T-helper 2 cell treated with Interferon-gamma antibody and Interleukin-4, amounts not matched to agents 5 μg/mL and 100 μg/mL, for 36 hours (primary cell): ENCODE results near the gene MID1.
"Not testable (repeated sequence)": the region's sequence is repeated elsewhere in the genome, so short reads cannot be mapped to it uniquely, and the experiment has no call there.

Experiments used
- DNase-seq: peaks from one replicate; pipeline ENCODE4 v3.0.0; 2021; ENCODE audit warnings: low spot score
- H3K27ac Mint-ChIP-seq: one replicate; pipeline ENCODE4 v1.8.0; 2021; ENCODE audit warnings: mild to moderate bottlenecking, mixed read lengths
- H3K27me3 Mint-ChIP-seq: one replicate; pipeline ENCODE4 v1.8.0; 2021; ENCODE audit warnings: low read depth, mixed read lengths
- H3K36me3 Mint-ChIP-seq: one replicate; pipeline ENCODE4 v1.8.0; 2021; ENCODE audit warnings: low read depth, mixed read lengths
- H3K4me1 Mint-ChIP-seq: one replicate; pipeline ENCODE4 v1.8.0; 2021; ENCODE audit warnings: low read depth, mixed read lengths
- H3K4me3 Mint-ChIP-seq: one replicate; pipeline ENCODE4 v1.8.0; 2022; ENCODE audit warnings: mild to moderate bottlenecking, moderate library complexity, mixed read lengths
- H3K9me3 Mint-ChIP-seq: one replicate; pipeline ENCODE4 v1.8.0; 2021; ENCODE audit warnings: mixed read lengths

Gene MID1

DNA sequence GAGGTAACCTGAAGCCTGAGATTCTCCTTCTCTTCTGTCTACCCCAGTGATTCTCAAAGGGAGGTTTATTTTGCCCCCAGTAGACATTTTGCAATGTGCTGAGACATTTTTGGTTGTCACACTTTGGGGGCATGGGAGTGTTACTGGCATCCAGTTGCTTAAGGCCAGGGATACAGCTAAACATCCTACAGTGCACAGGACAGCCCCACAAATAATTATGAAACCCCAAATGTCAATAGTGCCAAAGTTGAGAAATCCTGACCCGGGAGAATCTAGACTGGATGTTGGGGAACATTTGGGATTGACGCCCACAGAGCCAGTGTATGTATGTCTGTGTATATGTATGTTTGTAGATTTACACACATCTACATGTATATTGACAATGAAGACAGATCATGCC is 13.2 kb downstream of the MID1 start:
- Mint-ChIP-seq H3K36me3 (no peaks in the 10 kb centered on the region), H3K4me3 (no peak overlapping the region), H3K27me3 (no peaks in the 10 kb centered on the region), H3K27ac (no peak overlapping the region), H3K9me3 (no peaks in the 10 kb centered on the region), H3K4me1 (no peaks in the 10 kb centered on the region)
- DNase-seq = no peak

DNA sequence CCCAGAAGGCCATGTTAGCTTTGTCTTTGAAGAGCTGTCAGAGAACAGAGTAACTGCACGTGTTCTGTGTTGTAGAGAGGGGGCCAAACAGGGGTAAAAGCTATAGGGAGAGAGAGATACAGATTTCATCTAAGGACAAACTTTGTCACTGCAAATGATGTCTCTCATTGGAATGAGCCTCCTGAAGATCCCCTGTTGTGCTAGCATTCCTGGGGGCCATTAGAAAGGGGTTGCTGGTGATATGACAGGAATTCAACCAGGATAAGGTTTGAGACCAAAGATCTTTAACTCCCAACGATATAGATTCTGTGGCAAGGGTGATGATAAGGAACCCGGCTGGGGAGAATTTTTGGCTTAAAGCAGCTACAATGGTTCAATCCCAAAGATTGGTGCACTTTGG is 16.8 kb downstream of the MID1 start:
- no peaks in the 10 kb centered on the region for H3K27me3 Mint-ChIP-seq
- H3K36me3 Mint-ChIP-seq = no peaks in the 10 kb centered on the region
- DNase-seq = no peak
- no peaks in the 10 kb centered on the region for H3K9me3 Mint-ChIP-seq
- H3K27ac Mint-ChIP-seq = no peak overlapping the region
- no peaks in the 10 kb centered on the region for H3K4me1 Mint-ChIP-seq
- H3K4me3 Mint-ChIP-seq = no peak overlapping the region

DNA sequence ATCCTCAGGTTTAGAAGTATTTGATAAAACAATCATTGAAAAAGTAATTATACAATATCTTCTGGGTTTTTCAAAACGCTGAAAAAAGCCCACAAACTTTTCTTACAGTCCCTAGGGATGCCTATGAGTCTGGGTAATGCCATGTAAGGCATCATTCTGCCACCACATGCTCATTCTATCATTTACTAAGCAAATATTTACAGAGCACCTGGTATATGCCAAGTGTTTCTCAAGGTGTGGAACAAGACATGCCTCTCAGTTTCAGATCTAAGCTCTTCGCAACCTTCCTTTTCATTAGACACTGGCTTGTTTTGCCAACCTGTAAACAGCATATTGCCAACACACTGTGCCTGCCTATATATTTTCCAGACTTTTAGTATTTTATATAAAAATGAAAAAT is 17.7 kb downstream of the MID1 start:
- Mint-ChIP-seq H3K9me3 (no peaks in the 10 kb centered on the region), H3K4me1 (no peaks in the 10 kb centered on the region), H3K27me3 (no peaks in the 10 kb centered on the region), H3K36me3 (no peaks in the 10 kb centered on the region), H3K27ac (no peak overlapping the region), H3K4me3 (no peak overlapping the region)
- DNase-seq = no peak

DNA sequence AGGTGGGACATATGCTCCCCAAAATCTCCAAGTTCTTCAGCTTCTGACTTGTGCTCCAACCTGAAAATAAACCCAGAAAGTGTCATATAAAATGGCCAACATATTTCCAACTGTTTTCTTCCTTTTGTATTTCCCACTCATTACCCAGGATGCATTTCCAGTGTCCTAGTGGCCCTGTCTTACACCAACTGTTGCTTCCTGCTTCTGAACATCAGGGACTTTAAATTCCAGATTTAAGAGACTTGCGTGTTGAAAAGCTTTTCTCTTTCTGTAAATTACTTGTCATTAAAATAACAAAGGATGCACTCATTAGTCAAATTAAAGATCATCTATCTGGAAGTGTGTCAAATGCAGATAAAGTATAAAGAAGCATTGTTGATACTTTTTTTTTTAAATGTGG is 19.9 kb downstream of the MID1 start:
- no peaks in the 10 kb centered on the region for H3K36me3 Mint-ChIP-seq

DNA sequence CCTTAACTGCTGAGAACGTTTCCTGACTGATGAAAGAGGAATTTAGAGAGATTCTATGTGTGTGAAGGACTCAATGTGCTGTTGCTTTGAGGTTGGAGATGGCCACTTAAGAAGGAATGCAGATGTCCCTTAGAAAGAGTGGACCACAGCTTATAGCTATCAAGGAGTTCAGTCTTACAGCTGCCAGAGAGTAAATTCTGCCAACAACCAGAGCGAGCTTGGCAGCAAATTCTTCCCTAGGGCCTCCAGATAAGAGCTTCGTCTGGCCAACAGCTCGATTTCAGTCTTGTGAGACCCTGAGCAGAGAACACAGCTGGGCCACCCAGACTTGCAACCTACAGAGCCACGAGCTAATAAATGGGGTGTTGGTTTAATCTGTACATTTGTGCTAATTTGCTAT is 21.8 kb downstream of the MID1 start:
- no peaks in the 10 kb centered on the region for H3K9me3 Mint-ChIP-seq
- H3K4me1 Mint-ChIP-seq = no peaks in the 10 kb centered on the region
- H3K27ac Mint-ChIP-seq = no peak overlapping the region
- no peaks in the 10 kb centered on the region for H3K36me3 Mint-ChIP-seq
- DNase-seq = no peak
- no peak overlapping the region for H3K4me3 Mint-ChIP-seq
- no peaks in the 10 kb centered on the region for H3K27me3 Mint-ChIP-seq

More for the DNA sequence above, 19.9 kb downstream of the MID1 start:
- Mint-ChIP-seq H3K27me3 (no peaks in the 10 kb centered on the region), H3K27ac (no peak overlapping the region), H3K4me3 (no peak overlapping the region), H3K9me3 (no peaks in the 10 kb centered on the region), H3K4me1 (no peaks in the 10 kb centered on the region)
- no peak for DNase-seq

DNA sequence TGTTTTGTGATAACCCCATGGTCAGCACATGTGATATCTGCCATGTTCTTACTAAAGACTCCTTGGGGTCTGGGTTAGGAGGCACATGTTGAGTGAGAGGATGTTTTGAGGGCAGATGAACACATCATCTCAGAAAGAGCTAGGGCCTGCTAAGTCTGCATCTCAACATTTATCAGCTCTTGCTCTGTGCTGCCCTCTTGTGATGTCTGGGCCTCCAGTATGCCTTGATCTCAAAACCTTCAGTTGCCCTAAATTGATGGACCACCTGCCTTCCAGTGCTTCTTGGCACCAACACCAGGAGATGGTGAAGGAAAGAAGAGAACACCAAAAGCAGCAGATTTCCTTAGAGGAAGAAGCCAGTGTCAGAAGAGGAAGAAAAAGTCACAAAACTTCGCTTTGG is 22.5 kb downstream of the MID1 start:
- Mint-ChIP-seq H3K36me3 (no peaks in the 10 kb centered on the region), H3K27me3 (no peaks in the 10 kb centered on the region), H3K4me3 (no peak overlapping the region), H3K4me1 (no peaks in the 10 kb centered on the region), H3K27ac (no peak overlapping the region), H3K9me3 (no peaks in the 10 kb centered on the region)
- no peak for DNase-seq

DNA sequence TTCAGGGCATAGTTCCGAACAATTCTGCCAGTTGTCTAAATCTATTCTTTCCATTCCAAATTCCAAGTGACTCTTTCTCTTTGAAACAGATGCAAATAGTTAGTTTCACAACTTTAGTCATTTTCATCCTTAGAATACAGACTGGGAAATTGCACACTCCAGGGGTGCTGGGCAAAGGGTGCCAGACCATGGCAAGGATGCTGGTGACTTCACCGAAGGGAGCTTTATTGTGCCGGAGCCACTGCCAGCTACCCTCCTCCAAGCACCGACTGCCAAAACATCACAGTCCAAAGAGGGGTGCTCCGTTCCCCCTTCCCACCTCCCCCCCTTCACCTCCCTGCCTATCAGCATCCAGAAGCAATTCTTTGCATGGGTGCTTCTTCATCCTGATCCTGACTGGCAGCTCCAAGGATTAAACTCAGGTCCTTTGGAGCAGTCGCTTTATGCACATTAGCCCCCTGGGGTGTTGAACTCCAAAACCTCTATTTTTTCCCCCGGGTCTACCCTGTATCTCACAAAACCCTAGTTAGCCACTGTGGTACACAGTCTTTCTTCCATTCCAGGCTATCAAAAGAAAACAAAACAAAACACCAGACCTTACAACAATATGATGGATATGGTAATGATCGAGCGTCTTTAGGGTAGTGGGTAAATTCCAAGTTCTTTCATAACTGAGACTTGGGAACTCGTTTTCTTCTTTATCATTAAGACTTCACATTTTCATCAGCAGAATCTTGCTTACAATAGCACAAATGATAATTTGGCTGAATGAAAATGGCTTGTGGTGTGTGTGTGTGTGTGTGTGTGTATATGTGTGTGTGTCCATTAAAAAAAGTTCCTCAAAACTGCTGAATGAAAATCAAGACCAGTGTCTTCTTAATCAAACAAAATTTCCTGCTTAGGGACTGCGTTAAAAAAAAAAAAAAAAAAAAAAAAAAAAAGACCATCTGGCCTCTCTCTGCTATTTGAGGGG is 28.7 kb downstream of the MID1 start:
- H3K36me3 Mint-ChIP-seq = no peaks in the 10 kb centered on the region
- no peaks in the 10 kb centered on the region for H3K27me3 Mint-ChIP-seq
- DNase-seq = no peak
- no peak overlapping the region for H3K27ac Mint-ChIP-seq
- no peak overlapping the region for H3K4me3 Mint-ChIP-seq
- no peaks in the 10 kb centered on the region for H3K9me3 Mint-ChIP-seq
- H3K4me1 Mint-ChIP-seq = no peaks in the 10 kb centered on the region

DNA sequence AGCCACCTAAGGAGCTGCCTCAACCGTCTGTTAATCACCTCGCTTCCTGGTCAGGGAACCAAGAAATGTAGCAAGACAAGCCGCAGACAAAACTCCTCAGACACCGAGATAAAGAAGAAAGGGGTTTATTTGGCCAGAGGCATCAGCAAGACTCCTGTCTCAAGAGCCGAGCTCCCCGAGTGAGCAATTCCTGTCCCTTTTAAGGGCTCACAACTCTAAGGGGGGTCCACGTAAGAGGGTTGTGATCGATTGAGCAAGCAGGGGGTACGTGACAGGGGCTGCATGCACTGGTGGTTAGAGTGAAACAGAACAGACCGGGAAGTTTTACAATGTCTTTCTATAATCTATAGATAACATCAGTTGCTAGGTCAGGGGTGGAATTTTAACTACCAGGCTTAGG is 30.6 kb downstream of the MID1 start:
- H3K4me1 Mint-ChIP-seq, H3K36me3 Mint-ChIP-seq, H3K27me3 Mint-ChIP-seq, DNase-seq, H3K27ac Mint-ChIP-seq, H3K9me3 Mint-ChIP-seq, H3K4me3 Mint-ChIP-seq: not testable (repeated sequence)

DNA sequence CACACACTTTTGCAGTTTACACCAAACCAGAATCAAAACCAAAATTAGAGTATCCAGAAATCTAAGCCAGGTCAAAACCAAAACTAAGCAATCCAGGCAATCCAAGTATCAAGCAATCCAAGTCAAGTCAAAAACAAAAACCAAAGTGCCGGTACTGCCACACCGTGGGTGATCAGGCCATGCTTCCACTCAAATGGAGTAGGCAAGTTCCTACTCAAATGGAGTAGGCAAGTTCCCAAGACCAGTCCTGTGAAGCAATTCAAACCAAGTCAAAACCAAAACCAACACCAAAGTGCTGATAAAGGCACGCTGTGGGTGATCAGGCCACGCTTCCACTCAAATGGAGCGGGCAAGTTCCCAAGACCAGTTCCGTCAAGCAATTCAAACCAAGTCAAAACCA is 31.3 kb downstream of the MID1 start:
- no peak overlapping the region for H3K27ac Mint-ChIP-seq
- H3K27me3 Mint-ChIP-seq = no peaks in the 10 kb centered on the region
- no peaks in the 10 kb centered on the region for H3K4me1 Mint-ChIP-seq
- H3K9me3 Mint-ChIP-seq = peaks cover 4% of the 10 kb centered on the region
- H3K36me3 Mint-ChIP-seq = no peaks in the 10 kb centered on the region
- DNase-seq = no peak
- H3K4me3 Mint-ChIP-seq = no peak overlapping the region

DNA sequence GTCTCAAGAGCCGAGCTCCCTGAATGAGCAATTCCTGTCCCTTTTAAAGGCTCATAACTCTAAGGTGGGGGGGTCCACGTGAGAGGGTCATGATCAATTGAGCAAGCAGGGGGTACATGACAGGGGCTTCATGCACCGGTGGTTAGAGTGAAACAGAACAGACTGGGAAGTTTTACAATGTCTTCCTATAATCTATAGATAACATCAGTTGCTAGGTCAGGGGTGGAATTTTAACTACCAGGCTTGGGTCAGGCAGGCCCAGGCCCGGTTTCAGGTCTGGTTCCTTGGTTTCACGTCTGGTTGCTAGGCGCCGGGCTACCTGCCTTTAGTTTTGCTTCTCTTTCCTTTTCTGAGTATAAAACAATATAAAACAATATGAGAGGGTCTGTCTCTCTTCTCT is 35.5 kb downstream of the MID1 start:
- not testable (repeated sequence) for DNase-seq, H3K27me3 Mint-ChIP-seq, H3K27ac Mint-ChIP-seq, H3K4me3 Mint-ChIP-seq, H3K9me3 Mint-ChIP-seq, H3K36me3 Mint-ChIP-seq, H3K4me1 Mint-ChIP-seq

DNA sequence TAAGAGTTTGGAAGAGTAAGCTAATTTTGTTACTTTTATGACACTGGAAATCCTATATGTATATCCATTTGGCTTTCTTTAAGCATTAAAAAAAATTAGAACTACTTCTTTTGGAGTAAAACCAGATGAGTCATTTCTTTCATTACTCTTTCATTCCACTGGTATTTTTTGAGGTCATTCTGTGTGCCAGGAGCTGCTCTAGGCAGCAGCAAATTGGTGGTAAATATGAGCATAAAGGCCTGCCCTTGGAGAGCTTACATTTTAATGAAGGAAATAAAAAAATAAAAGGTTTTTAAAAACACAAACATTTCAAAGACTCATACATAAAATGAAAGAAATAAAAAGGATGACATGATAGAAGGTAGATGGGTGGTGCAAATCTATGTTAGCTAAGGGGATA is 37.4 kb downstream of the MID1 start:
- H3K9me3 Mint-ChIP-seq = peaks cover 5% of the 10 kb centered on the region
- no peaks in the 10 kb centered on the region for H3K36me3 Mint-ChIP-seq
- H3K27ac Mint-ChIP-seq = no peak overlapping the region
- no peak overlapping the region for H3K4me3 Mint-ChIP-seq
- no peak for DNase-seq
- H3K4me1 Mint-ChIP-seq = no peaks in the 10 kb centered on the region
- no peaks in the 10 kb centered on the region for H3K27me3 Mint-ChIP-seq

DNA sequence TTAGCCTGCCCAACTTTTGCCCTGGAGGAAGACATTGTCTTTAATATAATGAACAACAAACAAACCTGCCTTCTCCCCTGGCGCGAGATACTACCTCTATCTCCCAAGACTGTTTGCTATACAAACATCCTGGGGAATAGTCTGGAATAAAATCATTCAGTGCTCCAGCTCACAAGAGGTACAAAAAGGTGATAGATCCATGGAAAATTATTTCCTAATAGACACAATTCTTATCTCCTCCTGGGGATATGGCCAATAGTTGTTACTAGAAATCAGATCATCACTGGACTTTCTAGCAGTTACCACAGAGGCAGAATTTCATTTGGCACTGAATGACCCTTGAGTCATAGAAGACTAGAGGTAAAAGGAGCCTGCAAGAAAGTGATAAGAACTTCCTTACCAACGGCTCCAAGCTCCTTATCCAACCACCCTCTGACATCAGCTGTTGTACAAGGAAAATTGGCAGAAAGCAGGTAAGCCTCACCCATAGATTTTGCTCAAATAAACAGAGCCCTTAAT is 38.1 kb downstream of the MID1 start:
- Mint-ChIP-seq H3K9me3 (peaks cover 5% of the 10 kb centered on the region), H3K27me3 (no peaks in the 10 kb centered on the region), H3K4me1 (no peaks in the 10 kb centered on the region), H3K4me3 (no peak overlapping the region), H3K27ac (no peak overlapping the region), H3K36me3 (no peaks in the 10 kb centered on the region)
- DNase-seq = no peak

DNA sequence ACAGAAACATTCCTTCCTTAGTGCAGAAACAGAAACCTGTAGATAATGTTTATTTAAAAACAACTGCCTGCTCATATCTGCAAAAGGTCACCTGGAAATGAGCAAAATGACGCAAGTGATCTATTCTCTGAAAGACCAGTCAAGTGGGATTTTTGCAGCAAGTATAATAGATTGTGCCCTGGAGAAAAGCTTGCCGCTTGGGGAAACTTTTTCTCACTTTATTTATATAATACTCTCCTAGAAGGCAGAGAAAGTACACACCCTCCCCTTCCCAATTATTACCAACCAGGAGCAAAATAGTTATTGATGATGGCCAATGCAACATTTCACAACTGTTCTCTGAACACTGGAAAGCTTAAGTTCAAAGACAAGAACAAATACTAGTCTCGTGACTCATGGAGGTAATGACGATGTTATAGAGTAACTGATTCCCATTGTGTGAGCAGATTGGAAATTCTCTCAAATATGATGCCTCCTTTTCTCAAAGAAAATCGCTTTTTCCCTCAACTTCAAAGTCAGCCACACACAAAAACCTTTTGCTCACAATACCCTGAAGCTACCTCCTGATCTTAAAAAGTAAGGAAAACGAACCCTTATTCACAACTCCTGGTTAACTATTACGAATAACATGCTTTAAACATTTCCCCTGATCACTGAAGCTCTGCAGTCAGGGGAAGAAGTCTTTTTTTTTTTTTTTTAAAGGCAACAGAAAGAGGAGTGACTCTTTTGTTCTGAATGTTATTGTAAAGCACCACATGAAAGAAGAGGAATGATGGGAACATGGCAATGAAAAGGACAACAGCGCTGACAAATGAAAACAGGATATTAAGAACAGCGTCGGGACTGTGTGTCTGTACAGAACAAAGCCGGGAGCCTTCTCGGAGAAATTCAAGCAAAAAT is 41.0 kb downstream of the MID1 start:
- no peak for DNase-seq
- Mint-ChIP-seq H3K36me3 (no peaks in the 10 kb centered on the region), H3K27ac (no peak overlapping the region), H3K4me3 (no peak overlapping the region), H3K4me1 (no peaks in the 10 kb centered on the region), H3K27me3 (no peaks in the 10 kb centered on the region), H3K9me3 (peaks cover 4% of the 10 kb centered on the region)

DNA sequence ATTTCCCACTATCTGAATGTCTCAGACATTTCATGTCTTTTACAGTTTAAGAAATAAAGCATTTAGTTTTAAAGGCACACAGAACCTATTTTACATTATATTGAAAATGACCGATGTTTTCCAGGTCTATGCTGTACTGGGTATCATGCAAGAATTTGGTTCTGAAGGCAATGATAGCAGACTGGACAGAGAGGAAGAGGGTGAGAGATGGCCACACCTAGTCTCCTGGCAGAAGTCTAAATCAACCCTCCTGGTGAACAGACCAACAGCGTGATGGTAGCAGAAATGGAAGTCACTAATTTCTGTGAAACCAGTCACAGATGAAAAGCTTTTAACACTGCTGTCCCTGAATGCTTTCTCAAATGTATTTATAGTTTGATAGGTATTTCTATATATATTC is 41.9 kb downstream of the MID1 start:
- Mint-ChIP-seq H3K4me1 (no peaks in the 10 kb centered on the region), H3K36me3 (no peaks in the 10 kb centered on the region), H3K27me3 (no peaks in the 10 kb centered on the region), H3K9me3 (no peaks in the 10 kb centered on the region), H3K27ac (no peak overlapping the region), H3K4me3 (no peak overlapping the region)
- DNase-seq = no peak
